CD4-positive, alpha-beta T cell treated with Interferon alpha-2 for 1 hour (primary cell): ENCODE results near the gene MYCL.
"Not testable (repeated sequence)": the region's sequence is repeated elsewhere in the genome, so short reads cannot be mapped to it uniquely, and the experiment has no call there.

ENCODE experiments used
- DNase-seq, 2 donors: peaks; one replicate each; pipeline ENCODE4 v3.0.0-alpha.2; 2020 to 2022

The MYCL gene

GRCh38 chr1:39890273-39890672 is 11.4 kb downstream of the MYCL start:
- DNase-seq, result no peak

- no peak for DNase-seq
Observed at GRCh38 chr1:39886757-39887231, 14.9 kb downstream of the MYCL start.

- DNase-seq, result no peak
Observed at GRCh38 chr1:39885516-39885915, 16.2 kb downstream of the MYCL start.

- DNase-seq, result no peak
Observed at GRCh38 chr1:39882152-39882551, 19.6 kb downstream of the MYCL start.

- no peak for DNase-seq
Observed at GRCh38 chr1:39877980-39878956, 23.4 kb downstream of the MYCL start.

GRCh38 chr1:39877231-39877778 is 24.4 kb downstream of the MYCL start:
- DNase-seq, result no peak

GRCh38 chr1:39876144-39876543 is 25.6 kb downstream of the MYCL start:
- no peak for DNase-seq

GRCh38 chr1:39872698-39873097 is 29.0 kb downstream of the MYCL start:
- no peak for DNase-seq

GRCh38 chr1:39871796-39872195 is 29.9 kb downstream of the MYCL start:
- no peak for DNase-seq

- not testable (repeated sequence) for DNase-seq
Observed at GRCh38 chr1:39871043-39871442, 30.7 kb downstream of the MYCL start.

- not testable (repeated sequence) for DNase-seq
Observed at GRCh38 chr1:39869538-39870112, 32.1 kb downstream of the MYCL start.

- no peak for DNase-seq
Observed at GRCh38 chr1:39866767-39867166, 35.0 kb downstream of the MYCL start.

GRCh38 chr1:39865762-39866161 is 36.0 kb downstream of the MYCL start:
- no peak for DNase-seq

- DNase-seq, result no peak
Observed at GRCh38 chr1:39863177-39863576, 38.5 kb downstream of the MYCL start.

GRCh38 chr1:39861003-39861402 is 40.7 kb downstream of the MYCL start:
- DNase-seq, result no peak

GRCh38 chr1:39859859-39860812 is 41.6 kb downstream of the MYCL start:
- no peak for DNase-seq

GRCh38 chr1:39858315-39858714 is 43.4 kb downstream of the MYCL start:
- no peak for DNase-seq

GRCh38 chr1:39857126-39857878 is 44.4 kb downstream of the MYCL start:
- DNase-seq, result no peak

- no peak for DNase-seq
Observed at GRCh38 chr1:39854738-39855137, 47.0 kb downstream of the MYCL start.

GRCh38 chr1:39854314-39854713 is 47.4 kb downstream of the MYCL start:
- no peak for DNase-seq

GRCh38 chr1:39852876-39853275 is 48.8 kb downstream of the MYCL start:
- DNase-seq, result no peak
